Bronchial epithelial cell (primary cell): ENCODE measurements around the gene SLC17A9. TPM values are rescaled to one million over a fixed set of nuclear protein-coding genes. Genes with fewer than 3 reads are reported as not detected.

Experiments
- DNase-seq: peaks from one replicate; pipeline ENCODE4 v3.0.0-alpha.2; 2010; ENCODE audit warnings: low read depth
- FAIRE-seq: peaks from 2 replicates; lab custom pipeline; 2011; peaks lifted over from hg19 to GRCh38; lab: Jason Lieb, UNC
- H3K27me3 ChIP-seq: 2 replicates; pipeline ENCODE4 v1.5.1; 2011; ENCODE audit warnings: low read length; ENCODE audit not compliant: control insufficient read depth, insufficient read depth
- H3K36me3 ChIP-seq: 2 replicates; pipeline ENCODE4 v1.5.1; 2011; ENCODE audit warnings: low read length; ENCODE audit not compliant: control insufficient read depth, insufficient read depth
- H3K4me3 ChIP-seq: 2 replicates; pipeline ENCODE4 v1.5.1; 2011; ENCODE audit warnings: mild to moderate bottlenecking, low read depth, low read length, control low read depth
- total RNA-seq: library from RNA; depleted of rRNA; stranded (reverse); fragments of >200 nt; gene quantifications from 2 replicates; pipeline ENCODE4 v1.2.1, GENCODE V29; 2014
- TF ChIP-seq, protein P1 (sequence below): IDR thresholded peaks from 2 replicates; pipeline ENCODE4 v1.5.1; 2011; ENCODE audit warnings: mild to moderate bottlenecking, moderate library complexity, low read length, control low read depth, inconsistent platforms; ENCODE audit not compliant: insufficient read depth, severe bottlenecking

The SLC17A9 gene
- total RNA-seq, 1 donor from 2014 or later = 0.53 TPM

GRCh38 chr20:62946918-62947317, 5.6 kb upstream of the SLC17A9 start:
- no peak for FAIRE-seq
- TF ChIP-seq, protein P1, sequence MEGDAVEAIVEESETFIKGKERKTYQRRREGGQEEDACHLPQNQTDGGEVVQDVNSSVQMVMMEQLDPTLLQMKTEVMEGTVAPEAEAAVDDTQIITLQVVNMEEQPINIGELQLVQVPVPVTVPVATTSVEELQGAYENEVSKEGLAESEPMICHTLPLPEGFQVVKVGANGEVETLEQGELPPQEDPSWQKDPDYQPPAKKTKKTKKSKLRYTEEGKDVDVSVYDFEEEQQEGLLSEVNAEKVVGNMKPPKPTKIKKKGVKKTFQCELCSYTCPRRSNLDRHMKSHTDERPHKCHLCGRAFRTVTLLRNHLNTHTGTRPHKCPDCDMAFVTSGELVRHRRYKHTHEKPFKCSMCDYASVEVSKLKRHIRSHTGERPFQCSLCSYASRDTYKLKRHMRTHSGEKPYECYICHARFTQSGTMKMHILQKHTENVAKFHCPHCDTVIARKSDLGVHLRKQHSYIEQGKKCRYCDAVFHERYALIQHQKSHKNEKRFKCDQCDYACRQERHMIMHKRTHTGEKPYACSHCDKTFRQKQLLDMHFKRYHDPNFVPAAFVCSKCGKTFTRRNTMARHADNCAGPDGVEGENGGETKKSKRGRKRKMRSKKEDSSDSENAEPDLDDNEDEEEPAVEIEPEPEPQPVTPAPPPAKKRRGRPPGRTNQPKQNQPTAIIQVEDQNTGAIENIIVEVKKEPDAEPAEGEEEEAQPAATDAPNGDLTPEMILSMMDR = no peak
- Histone ChIP-seq H3K36me3 (peaks cover 30% of the 10 kb centered on the region), H3K27me3 (no peaks in the 10 kb centered on the region), H3K4me3 (no peak overlapping the region)
- DNase-seq = no peak

DNA sequence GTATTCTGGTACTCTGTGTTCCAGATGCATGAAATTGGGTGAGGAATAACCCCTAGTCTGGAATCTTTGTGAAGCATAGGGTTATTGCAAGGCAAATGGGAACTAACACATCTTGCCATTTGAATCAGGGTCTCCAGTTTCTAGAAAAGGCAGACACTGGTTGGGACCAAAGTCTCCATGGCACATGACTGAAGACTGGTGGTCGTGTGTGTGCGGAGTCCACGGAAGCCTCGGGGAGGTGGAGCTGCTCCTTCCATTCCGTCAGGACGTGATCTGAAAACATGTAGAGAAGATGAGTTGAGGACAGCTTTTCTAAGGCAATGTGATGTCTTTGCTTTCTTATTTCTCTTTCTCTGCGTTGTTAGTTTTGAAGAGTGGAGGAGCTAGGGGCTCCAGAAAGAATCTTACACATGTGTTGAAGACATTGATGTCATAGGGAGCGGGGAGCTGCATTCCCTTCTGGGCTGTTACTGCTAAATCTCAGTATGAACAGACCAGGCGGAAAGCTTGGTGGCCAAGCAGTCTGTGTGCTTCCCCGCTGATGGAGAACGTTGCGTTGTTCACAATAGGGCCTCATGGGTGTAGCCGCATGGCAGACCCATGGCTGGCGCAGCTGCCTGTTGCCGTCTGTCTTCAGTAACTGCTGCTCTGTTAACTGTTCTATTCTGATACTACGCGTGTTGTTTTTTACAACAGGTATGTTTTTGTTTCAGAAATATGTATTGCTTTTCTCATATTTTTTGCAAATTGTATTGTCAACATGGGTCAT, 4.8 kb upstream of the SLC17A9 start:
- DNase-seq (no peak), FAIRE-seq (no peak)
- peaks cover 28% of the 10 kb centered on the region for H3K36me3 ChIP-seq
- TF ChIP-seq, protein P1 = no peak
- no peaks in the 10 kb centered on the region for H3K27me3 ChIP-seq
- no peak overlapping the region for H3K4me3 ChIP-seq

- H3K4me3 ChIP-seq = no peak overlapping the region
- DNase-seq = no peak
- TF ChIP-seq, protein P1 = no peak
- no peak for FAIRE-seq
- no peaks in the 10 kb centered on the region for H3K27me3 ChIP-seq
- H3K36me3 ChIP-seq = peaks cover 18% of the 10 kb centered on the region
These were observed 3.2 kb upstream of the SLC17A9 start for GRCh38 chr20:62949153-62949821.

GRCh38 chr20:62949962-62950361, 2.5 kb upstream of the SLC17A9 start:
- FAIRE-seq = no peak
- H3K4me3 ChIP-seq = no peak overlapping the region
- no peaks in the 10 kb centered on the region for H3K27me3 ChIP-seq
- no peak for DNase-seq
- TF ChIP-seq, protein P1 = no peak
- H3K36me3 ChIP-seq = peaks cover 14% of the 10 kb centered on the region

DNA sequence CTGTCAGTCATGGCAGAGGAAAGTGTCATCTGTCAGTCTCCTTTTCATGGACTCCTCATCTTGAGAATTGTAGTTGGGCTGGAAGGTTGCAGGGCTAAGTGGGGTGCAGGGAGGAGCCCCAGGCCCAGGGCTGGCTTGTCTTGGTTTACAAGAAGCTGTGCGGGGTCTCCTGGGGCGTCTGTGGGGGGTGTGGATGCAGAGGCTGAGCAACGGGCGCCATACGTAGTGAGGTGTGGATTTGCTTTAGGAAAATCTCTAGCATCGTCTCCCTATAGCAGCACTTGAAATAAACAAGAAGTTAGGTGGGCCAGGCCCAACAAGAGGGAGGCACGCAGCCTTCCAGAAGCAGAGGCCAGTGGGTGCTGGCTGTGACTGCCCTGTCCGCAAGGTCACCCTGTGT, 1.8 kb upstream of the SLC17A9 start:
- FAIRE-seq (no peak), DNase-seq (no peak)
- TF ChIP-seq, protein P1 = no peak
- Histone ChIP-seq H3K36me3 (peaks cover 9% of the 10 kb centered on the region), H3K27me3 (no peaks in the 10 kb centered on the region), H3K4me3 (no peak overlapping the region)
